ENCODE results near the gene BCL2L1. TPM values are rescaled to one million over a fixed set of nuclear protein-coding genes. Genes with fewer than 3 reads are reported as not detected.

The BCL2L1 gene
- total RNA-seq, 1 donor from 2014 or later: 283 TPM

- no peak for DNase-seq (ENCODE audit: low read depth)
- Histone ChIP-seq H3K27me3 (ENCODE audit: control insufficient read depth, insufficient read depth, low read length) (no peaks in the 10 kb centered on the region), H3K36me3 (ENCODE audit: control insufficient read depth, insufficient read depth, low read length) (peaks cover 6% of the 10 kb centered on the region), H3K4me3 (ENCODE audit: low read depth, low read length) (peak overlapping the region; percentile 75)
- TF ChIP-seq CTCF (IDR thresholded peaks at IDR 0.05; ENCODE audit: insufficient read depth, low read length, poor library complexity, severe bottlenecking): no peak
Measured at GRCh38 chr20:31723069-31723318, 326 bp upstream of the BCL2L1 start.

GRCh38 chr20:31721408-31722256, 1.0 kb downstream of the BCL2L1 start:
- Histone ChIP-seq H3K27me3 (ENCODE audit: control insufficient read depth, insufficient read depth, low read length) (no peaks in the 10 kb centered on the region), H3K4me3 (ENCODE audit: low read depth, low read length) (peak overlapping the region; percentile 75), H3K36me3 (ENCODE audit: control insufficient read depth, insufficient read depth, low read length) (peaks cover 7% of the 10 kb centered on the region)
- no peak for DNase-seq (ENCODE audit: low read depth)
- no peak for TF ChIP-seq CTCF (IDR thresholded peaks at IDR 0.05; ENCODE audit: insufficient read depth, low read length, poor library complexity, severe bottlenecking)

GRCh38 chr20:31720486-31721407, 1.9 kb downstream of the BCL2L1 start:
- Histone ChIP-seq H3K36me3 (ENCODE audit: control insufficient read depth, insufficient read depth, low read length) (peaks cover 7% of the 10 kb centered on the region), H3K27me3 (ENCODE audit: control insufficient read depth, insufficient read depth, low read length) (no peaks in the 10 kb centered on the region), H3K4me3 (ENCODE audit: low read depth, low read length) (peak overlapping the region; percentile 75)
- DNase-seq (ENCODE audit: low read depth): no peak
- no peak for TF ChIP-seq CTCF (IDR thresholded peaks at IDR 0.05; ENCODE audit: insufficient read depth, low read length, poor library complexity, severe bottlenecking)

GRCh38 chr20:31719644-31720485, 2.8 kb downstream of the BCL2L1 start:
- Histone ChIP-seq H3K36me3 (ENCODE audit: control insufficient read depth, insufficient read depth, low read length) (peaks cover 7% of the 10 kb centered on the region), H3K27me3 (ENCODE audit: control insufficient read depth, insufficient read depth, low read length) (no peaks in the 10 kb centered on the region), H3K4me3 (ENCODE audit: low read depth, low read length) (peak overlapping the region; percentile 75)
- no peak for TF ChIP-seq CTCF (IDR thresholded peaks at IDR 0.05; ENCODE audit: insufficient read depth, low read length, poor library complexity, severe bottlenecking)
- DNase-seq (ENCODE audit: low read depth): peak; percentile 88

GRCh38 chr20:31718952-31719643, 3.6 kb downstream of the BCL2L1 start:
- no peak for TF ChIP-seq CTCF (IDR thresholded peaks at IDR 0.05; ENCODE audit: insufficient read depth, low read length, poor library complexity, severe bottlenecking)
- peak overlapping the region; percentile 75 for H3K4me3 ChIP-seq (ENCODE audit: low read depth, low read length)
- DNase-seq (ENCODE audit: low read depth): no peak
- peaks cover 8% of the 10 kb centered on the region for H3K36me3 ChIP-seq (ENCODE audit: control insufficient read depth, insufficient read depth, low read length)
- no peaks in the 10 kb centered on the region for H3K27me3 ChIP-seq (ENCODE audit: control insufficient read depth, insufficient read depth, low read length)
